Measurements from ENCODE around the gene FAM174B.
A peak's percentile ranks its signal among the peaks of the same experiment; 100 is the strongest.

Gene FAM174B

GRCh38 chr15:92663250-92663951 is 7.8 kb upstream of the FAM174B start:
- FAIRE-seq (peak; percentile 56), DNase-seq (ENCODE audit: insufficient read length) (no peak)
- TF ChIP-seq POLR2A (IDR thresholded peaks at IDR 0.05; ENCODE audit: low read depth, low read length): no peak
- no peak for TF ChIP-seq POLR2AphosphoS5 (IDR thresholded peaks at IDR 0.05; ENCODE audit: low read depth, low read length)
- no peak for TF ChIP-seq TAF1 (IDR thresholded peaks at IDR 0.05; ENCODE audit: borderline replicate concordance, low read depth, low read length)

- TF ChIP-seq POLR2A (IDR thresholded peaks at IDR 0.05; ENCODE audit: low read depth, low read length) (no peak), TAF1 (IDR thresholded peaks at IDR 0.05; ENCODE audit: borderline replicate concordance, low read depth, low read length) (no peak), POLR2AphosphoS5 (IDR thresholded peaks at IDR 0.05; ENCODE audit: low read depth, low read length) (no peak)
- FAIRE-seq: no peak
- DNase-seq (ENCODE audit: insufficient read length): no peak
Observed at GRCh38 chr15:92662762-92663161, 7.2 kb upstream of the FAM174B start.

- DNase-seq (ENCODE audit: insufficient read length) (no peak), FAIRE-seq (no peak)
- TF ChIP-seq TAF1 (IDR thresholded peaks at IDR 0.05; ENCODE audit: borderline replicate concordance, low read depth, low read length) (no peak), POLR2AphosphoS5 (IDR thresholded peaks at IDR 0.05; ENCODE audit: low read depth, low read length) (no peak), POLR2A (IDR thresholded peaks at IDR 0.05; ENCODE audit: low read depth, low read length) (no peak)
Observed at GRCh38 chr15:92661956-92662355, 6.4 kb upstream of the FAM174B start.

GRCh38 chr15:92661069-92661468 is 5.5 kb upstream of the FAM174B start:
- TF ChIP-seq POLR2AphosphoS5 (IDR thresholded peaks at IDR 0.05; ENCODE audit: low read depth, low read length) (no peak), POLR2A (IDR thresholded peaks at IDR 0.05; ENCODE audit: low read depth, low read length) (no peak), TAF1 (IDR thresholded peaks at IDR 0.05; ENCODE audit: borderline replicate concordance, low read depth, low read length) (no peak)
- FAIRE-seq (no peak), DNase-seq (ENCODE audit: insufficient read length) (no peak)

- DNase-seq (ENCODE audit: insufficient read length) (no peak), FAIRE-seq (no peak)
- TF ChIP-seq POLR2A (IDR thresholded peaks at IDR 0.05; ENCODE audit: low read depth, low read length) (no peak), TAF1 (IDR thresholded peaks at IDR 0.05; ENCODE audit: borderline replicate concordance, low read depth, low read length) (no peak), POLR2AphosphoS5 (IDR thresholded peaks at IDR 0.05; ENCODE audit: low read depth, low read length) (no peak)
Observed at GRCh38 chr15:92657486-92657885, 1.9 kb upstream of the FAM174B start.

GRCh38 chr15:92656089-92656488 is 514 bp upstream of the FAM174B start:
- no peak for FAIRE-seq
- TF ChIP-seq TAF1 (IDR thresholded peaks at IDR 0.05; ENCODE audit: borderline replicate concordance, low read depth, low read length): no peak
- TF ChIP-seq POLR2A (IDR thresholded peaks at IDR 0.05; ENCODE audit: low read depth, low read length): no peak
- no peak for TF ChIP-seq POLR2AphosphoS5 (IDR thresholded peaks at IDR 0.05; ENCODE audit: low read depth, low read length)
- no peak for DNase-seq (ENCODE audit: insufficient read length)

GRCh38 chr15:92654662-92655061 is 913 bp downstream of the FAM174B start:
- no peak for FAIRE-seq
- no peak for DNase-seq (ENCODE audit: insufficient read length)

GRCh38 chr15:92653836-92654539 is 1.6 kb downstream of the FAM174B start:
- no peak for DNase-seq (ENCODE audit: insufficient read length)
- no peak for FAIRE-seq
- TF ChIP-seq POLR2AphosphoS5 (IDR thresholded peaks at IDR 0.05; ENCODE audit: low read depth, low read length): no peak
- no peak for TF ChIP-seq TAF1 (IDR thresholded peaks at IDR 0.05; ENCODE audit: borderline replicate concordance, low read depth, low read length)
- TF ChIP-seq POLR2A (IDR thresholded peaks at IDR 0.05; ENCODE audit: low read depth, low read length): no peak

More at GRCh38 chr15:92654662-92655061, 913 bp downstream of the FAM174B start:
- TF ChIP-seq POLR2AphosphoS5 (IDR thresholded peaks at IDR 0.05; ENCODE audit: low read depth, low read length) (no peak), TAF1 (IDR thresholded peaks at IDR 0.05; ENCODE audit: borderline replicate concordance, low read depth, low read length) (no peak), POLR2A (IDR thresholded peaks at IDR 0.05; ENCODE audit: low read depth, low read length) (no peak)

GRCh38 chr15:92653366-92653765 is 2.2 kb downstream of the FAM174B start:
- TF ChIP-seq POLR2A (IDR thresholded peaks at IDR 0.05; ENCODE audit: low read depth, low read length) (no peak), POLR2AphosphoS5 (IDR thresholded peaks at IDR 0.05; ENCODE audit: low read depth, low read length) (no peak), TAF1 (IDR thresholded peaks at IDR 0.05; ENCODE audit: borderline replicate concordance, low read depth, low read length) (no peak)
- no peak for DNase-seq (ENCODE audit: insufficient read length)
- no peak for FAIRE-seq

GRCh38 chr15:92652576-92652966 is 3.0 kb downstream of the FAM174B start:
- DNase-seq (ENCODE audit: insufficient read length): no peak

GRCh38 chr15:92651877-92652575 is 3.5 kb downstream of the FAM174B start:
- DNase-seq (ENCODE audit: insufficient read length): no peak
- no peak for TF ChIP-seq POLR2AphosphoS5 (IDR thresholded peaks at IDR 0.05; ENCODE audit: low read depth, low read length)
- TF ChIP-seq TAF1 (IDR thresholded peaks at IDR 0.05; ENCODE audit: borderline replicate concordance, low read depth, low read length): no peak
- TF ChIP-seq POLR2A (IDR thresholded peaks at IDR 0.05; ENCODE audit: low read depth, low read length): no peak
- no peak for FAIRE-seq

More at GRCh38 chr15:92652576-92652966, 3.0 kb downstream of the FAM174B start:
- TF ChIP-seq POLR2AphosphoS5 (IDR thresholded peaks at IDR 0.05; ENCODE audit: low read depth, low read length) (no peak), TAF1 (IDR thresholded peaks at IDR 0.05; ENCODE audit: borderline replicate concordance, low read depth, low read length) (no peak), POLR2A (IDR thresholded peaks at IDR 0.05; ENCODE audit: low read depth, low read length) (no peak)
- no peak for FAIRE-seq

All from GM12892 (cell line).